Neuronal stem cell (in vitro differentiated cells): ENCODE data around the gene OSGEP.

Source experiments
- DNase-seq: peaks from one replicate; pipeline ENCODE4 v3.0.0-alpha.2; 2013; ENCODE audit warnings: low spot score
- H2AFZ ChIP-seq: one replicate; pipeline ENCODE4 v1.6.1; 2013; ENCODE audit warnings: mild to moderate bottlenecking, low read length, inconsistent platforms
- H2AK5ac ChIP-seq: 2 replicates; pipeline ENCODE4 v1.6.1; 2013; ENCODE audit warnings: low read depth, mild to moderate bottlenecking, inconsistent platforms, low read length, moderate library complexity, mixed read lengths
- H2BK120ac ChIP-seq: 2 replicates; pipeline ENCODE4 v1.6.1; 2013; ENCODE audit warnings: low read depth, mild to moderate bottlenecking, inconsistent platforms, low read length, moderate library complexity, mixed read lengths
- H2BK12ac ChIP-seq: one replicate; pipeline ENCODE4 v1.6.1; 2013; ENCODE audit warnings: low read length, inconsistent platforms
- H2BK15ac ChIP-seq: 2 replicates; pipeline ENCODE4 v1.6.1; 2013; ENCODE audit warnings: mild to moderate bottlenecking, low read length, inconsistent platforms, mixed read lengths
- H2BK5ac ChIP-seq: one replicate; pipeline ENCODE4 v1.6.1; 2013; ENCODE audit warnings: inconsistent platforms, mild to moderate bottlenecking, low read length, moderate library complexity
- H3K14ac ChIP-seq: one replicate; pipeline ENCODE4 v1.6.1; 2013; ENCODE audit warnings: low read length, inconsistent platforms
- H3K18ac ChIP-seq: 2 replicates; pipeline ENCODE4 v1.6.1; 2013; ENCODE audit warnings: low read length, inconsistent platforms
- H3K23ac ChIP-seq: 2 replicates; pipeline ENCODE4 v1.6.1; 2013; ENCODE audit warnings: low read depth, mild to moderate bottlenecking, mixed read lengths, low read length, inconsistent platforms; ENCODE audit not compliant: poor library complexity
- H3K27ac ChIP-seq: replicated peaks from 3 replicates; pipeline ENCODE4 v1.5.1; 2013; ENCODE audit warnings: low read length, inconsistent platforms
- H3K27me3 ChIP-seq, 3 experiments: 2 replicates each; pipeline ENCODE4 v1.6.1; 2013; ENCODE audit warnings: low read length in 3 of 3, mild to moderate bottlenecking in 2 of 3, inconsistent platforms in 1 of 3, low read depth in 1 of 3, mixed read lengths in 1 of 3, moderate library complexity in 1 of 3; ENCODE audit not compliant: control insufficient read depth in 3 of 3, insufficient read depth in 3 of 3
- H3K36me3 ChIP-seq, 2 donors: replicated peaks in 1 of 2; 2 replicates each; pipeline ENCODE4 v1.6.1; 2013; ENCODE audit warnings: low read length in 2 of 2; ENCODE audit not compliant: control insufficient read depth in 2 of 2, insufficient read depth in 2 of 2
- H3K4ac ChIP-seq: 2 replicates; pipeline ENCODE4 v1.6.1; 2013; ENCODE audit warnings: inconsistent platforms, mild to moderate bottlenecking, low read length, moderate library complexity
- H3K4me1 ChIP-seq, 2 donors: 1 replicate in 1 of 2; 2 replicates in 1 of 2; pipeline ENCODE4 v1.6.1; 2013; ENCODE audit warnings: low read length in 2 of 2, low read depth in 1 of 2; ENCODE audit not compliant: control insufficient read depth in 2 of 2, insufficient read depth in 1 of 2
- H3K4me2 ChIP-seq: one replicate; pipeline ENCODE4 v1.6.1; 2013; ENCODE audit warnings: mild to moderate bottlenecking, low read length, inconsistent platforms; ENCODE audit not compliant: insufficient read depth, poor library complexity, severe bottlenecking
- H3K4me3 ChIP-seq, 2 donors: 2 replicates each; pipeline ENCODE4 v1.5.1; 2013; ENCODE audit warnings: low read length in 2 of 2, mild to moderate bottlenecking in 2 of 2, inconsistent platforms in 1 of 2, moderate library complexity in 1 of 2
- H3K79me1 ChIP-seq: one replicate; pipeline ENCODE4 v1.6.1; 2013; ENCODE audit warnings: low read depth, mild to moderate bottlenecking, inconsistent platforms, low read length, moderate library complexity
- H3K9ac ChIP-seq: one replicate; pipeline ENCODE4 v1.6.1; 2013; ENCODE audit warnings: mild to moderate bottlenecking, low read depth, low read length, inconsistent platforms; ENCODE audit not compliant: poor library complexity
- H3K9me3 ChIP-seq, 2 donors: replicated peaks in 1 of 2; 2 replicates each; pipeline versions ENCODE3 to v1.6.1; 2013; ENCODE audit warnings: low read length in 2 of 2, mild to moderate bottlenecking in 2 of 2, inconsistent platforms in 1 of 2, low read depth in 1 of 2, mixed read lengths in 1 of 2, moderate library complexity in 1 of 2; ENCODE audit not compliant: control insufficient read depth in 2 of 2, insufficient read depth in 1 of 2
- H4K8ac ChIP-seq: one replicate; pipeline ENCODE4 v1.6.1; 2013; ENCODE audit warnings: low read depth, mild to moderate bottlenecking, inconsistent platforms, low read length, moderate library complexity
- H4K91ac ChIP-seq: one replicate; pipeline ENCODE4 v1.6.1; 2013; ENCODE audit warnings: low read length, low read depth, mild to moderate bottlenecking, inconsistent platforms; ENCODE audit not compliant: poor library complexity
- WGBS, 2 donors: extraction: QIAGEN DNeasy Blood & Tissue Kit; methylation state at CpG; one replicate each; pipeline ENCODE4 v1.1.7; 2013; ENCODE audit warnings: missing lambda C conversion rate in 2 of 2, mixed read lengths in 1 of 2; ENCODE audit not compliant: insufficient read length in 2 of 2, insufficient replicate concordance in 1 of 2; ENCODE audit errors: extremely low coverage in 2 of 2; 5-methylcytosine and 5-hydroxymethylcytosine counted together

The OSGEP gene

GRCh38 chr14:20429801-20430669 is 24.6 kb downstream of the OSGEP start:
- Histone ChIP-seq H3K14ac (peak overlapping the region; percentile 87), H3K79me1 (no peaks in the 10 kb centered on the region), H3K4ac (no peak overlapping the region), H2AK5ac (peak overlapping the region; percentile 6), H3K36me3 (no peaks in the 10 kb centered on the region), H2AFZ (no peak overlapping the region), H4K91ac (no peak overlapping the region), H2BK15ac (peak overlapping the region; percentile 95), H3K4me2 (no peak overlapping the region), H3K4me3 (no peak overlapping the region), H2BK120ac (peak overlapping the region; percentile 85), H3K18ac (peak overlapping the region; percentile 46), H3K23ac (no peak overlapping the region), H3K27me3 (peaks cover 0 to 21% (median 2%) of the 10 kb centered on the region in 3 experiments), H2BK12ac (peak overlapping the region; percentile 77), H3K9me3 (no peaks in the 10 kb centered on the region), H2BK5ac (no peak overlapping the region), H3K9ac (peak overlapping the region; percentile 34), H3K4me1 (peaks cover 0 to 3% of the 10 kb centered on the region in 2 donors), H3K27ac (no peak overlapping the region), H4K8ac (no peak overlapping the region)
- no peak for DNase-seq
- no CpG with 5 or more reads among the region's 30 CpGs for WGBS, 2 donors

DNA sequence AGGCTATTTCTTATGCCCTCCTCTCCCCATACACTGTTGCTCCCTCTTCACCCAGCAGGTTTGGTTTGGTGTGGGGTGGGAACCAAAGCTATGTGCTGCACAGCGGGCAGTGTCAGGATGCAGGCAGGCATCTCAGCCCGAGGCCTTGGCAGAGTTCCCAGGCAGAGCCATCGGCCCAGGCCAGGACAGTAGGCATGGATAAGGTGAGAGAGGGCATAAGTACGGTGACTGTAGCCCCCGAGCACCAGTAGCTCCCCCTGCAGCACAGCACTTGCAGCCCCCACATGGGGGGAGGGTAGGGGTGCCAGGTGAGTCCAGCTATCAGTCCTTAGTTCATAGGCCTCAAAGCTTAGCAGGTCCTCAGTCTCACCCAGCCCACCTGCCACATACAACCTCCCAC is 25.8 kb downstream of the OSGEP start:
- no peak overlapping the region for H2BK12ac ChIP-seq
- no peaks in the 10 kb centered on the region for H3K36me3 ChIP-seq
- no peak overlapping the region for H2AK5ac ChIP-seq
- H3K14ac ChIP-seq = no peak overlapping the region
- H3K27ac ChIP-seq = no peak overlapping the region
- no peak for DNase-seq
- H2BK5ac ChIP-seq = no peak overlapping the region
- no peak overlapping the region for H3K4ac ChIP-seq
- H4K91ac ChIP-seq = no peak overlapping the region
- H3K18ac ChIP-seq = no peak overlapping the region
- no peaks in the 10 kb centered on the region for H3K79me1 ChIP-seq
- H3K4me2 ChIP-seq = no peak overlapping the region
- H2BK15ac ChIP-seq = no peak overlapping the region
- peaks cover 0 to 11% (median 0%) of the 10 kb centered on the region in 3 experiments for H3K27me3 ChIP-seq
- H2AFZ ChIP-seq = no peak overlapping the region
- H3K23ac ChIP-seq = no peak overlapping the region
- no peak overlapping the region for H3K4me3 ChIP-seq
- H4K8ac ChIP-seq = no peak overlapping the region
- no CpG with 5 or more reads among the region's 5 CpGs for WGBS, 2 donors
- peaks cover 0 to 3% of the 10 kb centered on the region in 2 donors for H3K4me1 ChIP-seq
- no peak overlapping the region for H3K9ac ChIP-seq
- H2BK120ac ChIP-seq = no peak overlapping the region
- no peaks in the 10 kb centered on the region for H3K9me3 ChIP-seq

- Histone ChIP-seq H3K4ac (no peak overlapping the region), H3K4me1 (peaks cover 0 to 3% of the 10 kb centered on the region in 2 donors), H3K9ac (no peak overlapping the region), H4K91ac (no peak overlapping the region), H3K79me1 (no peaks in the 10 kb centered on the region), H3K23ac (no peak overlapping the region), H3K4me3 (no peak overlapping the region), H3K27me3 (peaks cover 0 to 6% (median 0%) of the 10 kb centered on the region in 3 experiments), H3K9me3 (no peaks in the 10 kb centered on the region), H2BK12ac (no peak overlapping the region), H2BK120ac (no peak overlapping the region), H3K14ac (no peak overlapping the region), H3K18ac (no peak overlapping the region), H2BK5ac (no peak overlapping the region), H3K36me3 (no peaks in the 10 kb centered on the region), H3K4me2 (no peak overlapping the region), H2AK5ac (no peak overlapping the region), H2BK15ac (no peak overlapping the region), H4K8ac (no peak overlapping the region), H2AFZ (peak overlapping the region; percentile 35), H3K27ac (no peak overlapping the region)
- DNase-seq = no peak
- WGBS, 2 donors = no CpG with 5 or more reads among the region's 5 CpGs
Observed at GRCh38 chr14:20428010-20428365, 26.6 kb downstream of the OSGEP start.

DNA sequence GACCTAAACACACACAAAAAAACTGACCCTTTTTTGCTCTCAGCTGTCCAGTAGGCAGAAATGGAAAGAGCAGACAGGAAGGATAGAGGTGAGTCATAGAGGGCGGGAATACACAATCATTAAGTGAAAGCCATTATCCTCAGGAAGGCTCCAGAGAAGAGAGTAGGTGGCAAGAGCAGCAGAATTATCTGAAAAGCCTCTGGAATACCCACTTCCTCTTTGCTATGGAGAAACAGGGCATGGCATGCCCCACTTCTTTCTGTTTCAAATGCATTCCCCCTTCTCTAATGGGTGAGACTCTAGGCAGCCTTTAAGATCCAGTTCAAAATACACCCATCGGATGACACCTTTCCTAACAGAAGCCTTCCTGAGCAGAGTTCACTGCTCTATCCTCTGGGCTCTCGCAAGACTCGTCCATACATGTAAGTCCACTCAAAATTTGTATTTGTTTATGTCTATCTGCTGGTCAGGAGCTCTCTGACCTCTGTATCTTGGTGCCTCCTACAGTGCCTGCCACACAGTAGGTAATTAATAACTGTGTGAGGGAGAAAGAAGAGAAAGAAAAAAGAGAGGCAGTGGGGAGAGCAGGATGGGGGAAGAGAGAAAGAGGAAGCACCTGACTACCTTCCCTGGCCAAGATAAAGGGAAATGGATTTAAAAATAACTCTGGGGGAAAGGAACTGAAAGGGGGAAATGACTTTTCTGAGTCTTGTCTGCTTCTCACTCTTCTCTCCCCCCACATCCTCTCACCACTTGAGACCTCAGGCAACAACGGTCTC is 27.2 kb downstream of the OSGEP start:
- Histone ChIP-seq H2AK5ac (no peak overlapping the region), H3K4me1 (peaks cover 0 to 3% of the 10 kb centered on the region in 2 donors), H3K9me3 (no peaks in the 10 kb centered on the region), H3K27ac (no peak overlapping the region), H3K27me3 (peaks cover 0 to 6% (median 0%) of the 10 kb centered on the region in 3 experiments), H3K9ac (no peak overlapping the region), H3K79me1 (no peaks in the 10 kb centered on the region), H4K8ac (no peak overlapping the region), H4K91ac (no peak overlapping the region), H3K18ac (no peak overlapping the region), H2BK5ac (no peak overlapping the region), H2BK120ac (no peak overlapping the region), H2AFZ (peak overlapping the region; percentile 35), H3K4ac (no peak overlapping the region), H2BK12ac (no peak overlapping the region), H3K36me3 (no peaks in the 10 kb centered on the region), H3K23ac (no peak overlapping the region), H3K4me2 (no peak overlapping the region), H2BK15ac (no peak overlapping the region), H3K14ac (no peak overlapping the region), H3K4me3 (no peak overlapping the region)
- WGBS, 2 donors = no CpG with 5 or more reads among the region's 5 CpGs
- DNase-seq = no peak
